GM23248 (cell line): Measurements from ENCODE around the gene PRRT3.

Experiments
- EZH2 ChIP-seq: fragments of 200-600 bp; sonication (generic); IDR thresholded peaks from 2 replicates; pipeline ENCODE4 v1.6.1; 2018; ENCODE audit warnings: antibody characterized with exemption, mild to moderate bottlenecking; ENCODE audit not compliant: insufficient read depth, poor library complexity, severe bottlenecking
- EZH2phosphoT487 ChIP-seq: fragments of 200-600 bp; sonication (generic); IDR thresholded peaks from 2 replicates; pipeline ENCODE4 v1.6.1; 2018; ENCODE audit warnings: antibody characterized with exemption, moderate library complexity, mild to moderate bottlenecking, low read depth; ENCODE audit not compliant: insufficient read depth

DNA sequence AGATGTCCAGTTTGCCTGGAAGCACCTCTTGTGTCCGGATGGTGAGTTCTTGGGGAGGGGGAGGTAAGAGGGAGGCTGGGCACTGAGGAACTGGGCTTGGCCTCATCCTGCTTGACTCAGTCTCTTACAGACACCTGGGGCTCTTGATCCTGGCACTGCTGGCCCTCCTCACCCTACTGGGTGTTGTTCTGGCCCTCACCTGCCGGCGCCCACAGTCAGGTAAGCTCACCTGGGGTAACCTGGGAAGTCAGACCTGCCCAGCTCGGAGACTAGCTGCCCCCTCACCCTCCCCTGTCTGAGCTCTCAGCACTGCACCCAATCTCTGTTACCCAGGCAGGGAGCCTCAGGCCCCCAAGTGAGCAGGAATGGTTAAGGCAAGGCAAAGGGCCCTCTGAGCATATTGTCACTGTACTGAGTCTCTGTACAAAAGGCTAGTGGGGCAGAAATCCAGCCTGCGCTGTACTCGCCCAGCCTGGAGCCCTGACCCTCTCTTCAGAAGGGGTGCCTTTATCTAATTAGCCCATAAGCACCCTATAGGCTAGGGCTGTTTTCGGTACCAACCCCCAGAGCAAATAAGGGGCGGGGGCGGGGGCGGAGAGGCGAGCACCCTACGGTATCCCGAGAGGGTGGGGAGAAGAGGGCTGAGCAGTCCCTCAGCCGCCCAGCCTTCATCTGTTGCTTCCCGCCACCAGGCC lies 37.5 kb downstream of the PRRT3 start:
- no peak for TF ChIP-seq EZH2phosphoT487
- TF ChIP-seq EZH2: no peak
